Measurements from ENCODE around the gene ANKRD28.

The ANKRD28 gene

GRCh38 chr3:15768421-15769255 lies 29.1 kb downstream of the ANKRD28 start:
- no peak for TF ChIP-seq CTCF (conservative IDR thresholded peaks at IDR 0.05)
- no peak overlapping the region for H3K27ac ChIP-seq

- no peak for TF ChIP-seq CTCF (conservative IDR thresholded peaks at IDR 0.05)
- no peak overlapping the region for H3K27ac ChIP-seq
Observed at GRCh38 chr3:15766406-15766805, 31.4 kb downstream of the ANKRD28 start.

- no peak overlapping the region for H3K27ac ChIP-seq
- no peak for TF ChIP-seq CTCF (conservative IDR thresholded peaks at IDR 0.05)
Observed at GRCh38 chr3:15758295-15758694, 39.5 kb downstream of the ANKRD28 start.

GRCh38 chr3:15757824-15758223 lies 40.0 kb downstream of the ANKRD28 start:
- no peak overlapping the region for H3K27ac ChIP-seq
- TF ChIP-seq CTCF (conservative IDR thresholded peaks at IDR 0.05), result no peak

GRCh38 chr3:15756505-15756904 lies 41.3 kb downstream of the ANKRD28 start:
- TF ChIP-seq CTCF (conservative IDR thresholded peaks at IDR 0.05), result no peak
- peak overlapping the region; percentile 67 for H3K27ac ChIP-seq

GRCh38 chr3:15755780-15756179 lies 42.0 kb downstream of the ANKRD28 start:
- peak overlapping the region; percentile 67 for H3K27ac ChIP-seq
- TF ChIP-seq CTCF (conservative IDR thresholded peaks at IDR 0.05), result no peak

- peak overlapping the region; percentile 67 for H3K27ac ChIP-seq
- no peak for TF ChIP-seq CTCF (conservative IDR thresholded peaks at IDR 0.05)
Observed at GRCh38 chr3:15755181-15755580, 42.6 kb downstream of the ANKRD28 start.

Measured in VCaP (cell line).